OCI-LY7 (cell line): ENCODE results near the gene GRHL3.

Source experiments
- CTCF ChIP-seq: fragments of 200-600 bp; sonication (generic); conservative IDR thresholded peaks from 2 replicates; pipeline ENCODE4 v1.5.1; 2014; ENCODE audit warnings: mild to moderate bottlenecking, antibody characterized with exemption, low read length, moderate library complexity, mixed read lengths
- EZH2phosphoT487 ChIP-seq: fragments of 200-600 bp; sonication (generic); IDR thresholded peaks from 2 replicates; pipeline ENCODE4 v1.6.1; 2018; ENCODE audit warnings: low read depth, borderline replicate concordance, mild to moderate bottlenecking, mixed run types, antibody characterized with exemption, low read length, moderate library complexity, mixed read lengths

GRCh38 chr1:24324903-24325302 lies 5.7 kb downstream of the GRHL3 start:
- TF ChIP-seq CTCF (no peak), EZH2phosphoT487 (no peak)
